Naive thymus-derived CD4-positive, alpha-beta T cell (primary cell): Measurements from ENCODE around the gene ANKS3. TPM values are rescaled to one million over a fixed set of nuclear protein-coding genes. Genes with fewer than 3 reads are reported as not detected.
A peak's percentile ranks its signal among the peaks of the same experiment; 100 is the strongest.

Source experiments
- ATAC-seq: fragments of 150-1000 bp; cut with Tn5 transposase; 2 replicates; pipeline ENCODE4 v1.10.0; 2021; ENCODE audit warnings: mild to moderate bottlenecking, moderate library complexity
- CTCF ChIA-PET: fragments of 350-600 bp; sonication (Branson Sonifier 250); formaldehyde crosslinking; loops from one replicate; lab custom pipeline; 2021; ENCODE audit warnings: antibody characterized with exemption; lab: Charles Lee
- POLR2A ChIA-PET: fragments of 350-600 bp; sonication (Branson Sonifier 250); formaldehyde crosslinking; loops from one replicate; lab custom pipeline; 2021; ENCODE audit warnings: antibody characterized with exemption, inconsistent platforms; lab: Charles Lee
- DNase-seq, 9 donors: peaks; one replicate each; pipeline versions ENCODE4 v3.0.0 to v3.0.0-alpha.2; 2020 to 2022; ENCODE audit warnings: mixed read lengths in 1 of 9
- H3K27ac ChIP-seq: one replicate; pipeline ENCODE4 v1.7.0; 2013; ENCODE audit warnings: mild to moderate bottlenecking, low read depth, low read length, moderate library complexity
- H3K27me3 ChIP-seq, 2 donors: one replicate each; pipeline ENCODE4 v1.7.0; 2013; ENCODE audit warnings: low read length in 2 of 2, mild to moderate bottlenecking in 2 of 2, moderate library complexity in 2 of 2; ENCODE audit not compliant: control insufficient read depth in 2 of 2, insufficient read depth in 2 of 2
- H3K36me3 ChIP-seq, 3 experiments: 1 replicate in 2 of 3; 2 replicates in 1 of 3; pipeline ENCODE4 v1.7.0; 2013; ENCODE audit warnings: low read length in 3 of 3, mild to moderate bottlenecking in 3 of 3, moderate library complexity in 1 of 3; ENCODE audit not compliant: insufficient read depth in 3 of 3, control insufficient read depth in 2 of 3
- H3K4me1 ChIP-seq, 2 donors: one replicate each; pipeline ENCODE4 v1.7.0; 2013; ENCODE audit warnings: low read length in 2 of 2, mild to moderate bottlenecking in 2 of 2, moderate library complexity in 1 of 2; ENCODE audit not compliant: control insufficient read depth in 2 of 2, insufficient read depth in 2 of 2
- H3K4me3 ChIP-seq: 2 replicates; pipeline ENCODE4 v1.7.0; 2013; ENCODE audit warnings: mild to moderate bottlenecking, low read length
- H3K9me3 ChIP-seq, 3 experiments: 1 replicate in 2 of 3; 2 replicates in 1 of 3; pipeline ENCODE4 v1.7.0; 2013; ENCODE audit warnings: low read length in 3 of 3; ENCODE audit not compliant: control insufficient read depth in 2 of 3
- H3K27ac Mint-ChIP-seq, 9 donors: one replicate each; pipeline ENCODE4 v1.8.0; 2020 to 2022; ENCODE audit warnings: mixed read lengths in 9 of 9, mild to moderate bottlenecking in 8 of 9, moderate library complexity in 5 of 9, inconsistent platforms in 2 of 9
- H3K27me3 Mint-ChIP-seq, 5 donors: one replicate each; pipeline ENCODE4 v1.8.0; 2021 to 2022; ENCODE audit warnings: mixed read lengths in 5 of 5, mild to moderate bottlenecking in 1 of 5
- H3K36me3 Mint-ChIP-seq, 5 donors: one replicate each; pipeline ENCODE4 v1.8.0; 2020 to 2022; ENCODE audit warnings: mixed read lengths in 5 of 5, mild to moderate bottlenecking in 3 of 5, inconsistent platforms in 1 of 5
- H3K4me1 Mint-ChIP-seq, 7 donors: one replicate each; pipeline ENCODE4 v1.8.0; 2020 to 2022; ENCODE audit warnings: mixed read lengths in 7 of 7, mild to moderate bottlenecking in 3 of 7, inconsistent platforms in 1 of 7
- H3K4me3 Mint-ChIP-seq, 10 donors: one replicate each; pipeline ENCODE4 v1.8.0; 2020 to 2022; ENCODE audit warnings: mild to moderate bottlenecking in 10 of 10, mixed read lengths in 10 of 10, moderate library complexity in 6 of 10, inconsistent platforms in 2 of 10
- H3K9me3 Mint-ChIP-seq, 11 donors: one replicate each; pipeline ENCODE4 v1.8.0; 2020 to 2022; ENCODE audit warnings: mixed read lengths in 11 of 11, mild to moderate bottlenecking in 4 of 11, inconsistent platforms in 1 of 11, moderate library complexity in 1 of 11
- intact Hi-C, 2 donors: fragments of 100-400 bp; cut with micrococcal nuclease; formaldehyde crosslinking; loops; one replicate each; pipeline ENCODE4 v1.15.1; 2023
- polyA plus RNA-seq, 2 donors: library from polyadenylated mRNA; unstranded; fragments of 300-500 nt; fragmentation: Illumina TruSeq; gene quantifications; one replicate each; pipeline ENCODE4 v1.2.3, GENCODE V29; 2021
- total RNA-seq, 6 experiments: library from RNA in 5 of 6; stranded (reverse) in 5 of 6; gene quantifications; 1 replicate in 5 of 6; 2 replicates in 1 of 6; pipeline ENCODE4 v1.2.3 and lab custom pipeline; 2021 to 2026

Gene ANKS3
- total and polyA plus RNA-seq, 7 experiments from 2014 or later: 4.1 to 32.7 (median 21.5) TPM

DNA sequence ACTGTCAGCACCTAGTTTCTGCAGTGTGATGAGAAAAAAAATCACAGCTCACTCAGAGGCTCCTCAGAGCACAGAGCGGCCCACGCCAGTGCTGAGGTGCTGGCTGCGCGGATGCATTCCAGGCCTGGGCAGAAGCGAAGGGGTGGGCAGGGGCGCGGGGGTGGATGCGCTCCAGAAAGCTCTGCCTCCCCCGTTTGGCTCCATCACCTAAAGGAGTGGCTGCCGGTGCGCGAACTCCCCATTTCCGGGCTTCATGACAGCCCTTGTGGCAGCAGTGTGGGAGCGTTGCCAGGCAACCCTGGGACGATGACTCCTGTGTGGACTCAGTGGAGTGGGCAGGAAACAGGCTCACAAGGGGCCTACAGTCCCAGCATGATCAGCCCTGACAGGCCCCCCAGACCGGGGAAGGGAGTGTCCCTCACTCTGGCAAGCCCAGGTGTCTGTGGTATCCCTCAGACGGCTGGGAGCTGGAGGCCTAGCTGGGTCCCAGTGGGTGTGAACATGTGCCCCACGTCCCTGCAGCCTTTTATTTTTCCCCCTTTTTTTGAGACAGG is 73.5 kb downstream of the ANKS3 start:
- no peaks in the 10 kb centered on the region for H3K27me3 Mint-ChIP-seq
- no peaks in the 10 kb centered on the region for H3K9me3 Mint-ChIP-seq
- ATAC-seq (peak; percentile 60), DNase-seq (peak in 8 of 9 donors; percentile 49 to 81 (median 73))
- H3K36me3 ChIP-seq: peaks cover 0 to 22% (median 0%) of the 10 kb centered on the region in 3 experiments
- H3K4me1 Mint-ChIP-seq: peaks cover 38 to 72% (median 64%) of the 10 kb centered on the region in 7 donors
- H3K4me1 ChIP-seq: peaks cover 34 to 65% of the 10 kb centered on the region in 2 donors
- H3K36me3 Mint-ChIP-seq: peaks cover 0 to 21% (median 0%) of the 10 kb centered on the region in 5 donors
- POLR2A ChIA-PET: interaction anchor here (0.9 to 2.9 kb wide), 7 partner anchors 10 to 74 kb away, joined by 4 to 10 read pairs (median 5); partner anchors contain the start of genes ANKS3, DNAAF8 and NUDT16L1
- peak overlapping the region in 9 of 10 donors; percentile 48 to 78 (median 62) for H3K4me3 Mint-ChIP-seq
- no peak overlapping the region for H3K4me3 ChIP-seq
- intact Hi-C loops: loop anchor here (2.0 to 5.0 kb wide), 3 partner anchors 16 to 72 kb away; partner anchors contain the start of genes ANKS3 (in 1 of the 2), DNAAF8 (in 1 of the 2) and NUDT16L1 (in 1 of the 2)
- peak overlapping the region; percentile 88 to 96 (median 92) for H3K27ac Mint-ChIP-seq
- no peaks in the 10 kb centered on the region for H3K27me3 ChIP-seq
- H3K27ac ChIP-seq: peak overlapping the region; percentile 74
- CTCF ChIA-PET: interaction anchor here (0.6 to 1.3 kb wide), 4 partner anchors 10 to 154 kb away, joined by 3 to 6 read pairs (median 4); partner anchors contain the start of gene MGRN1
- no peaks in the 10 kb centered on the region for H3K9me3 ChIP-seq

- Histone ChIP-seq H3K4me1 (peaks cover 27 to 56% of the 10 kb centered on the region in 2 donors), H3K27ac (peak overlapping the region; percentile 74), H3K4me3 (no peak overlapping the region), H3K27me3 (no peaks in the 10 kb centered on the region), H3K36me3 (peaks cover 0 to 30% (median 0%) of the 10 kb centered on the region in 3 experiments), H3K9me3 (no peaks in the 10 kb centered on the region)
- intact Hi-C loops: loop anchor here (2.0 to 5.0 kb wide), 3 partner anchors 17 to 73 kb away; partner anchors contain the start of genes ANKS3 (in 1 of the 2), DNAAF8 (in 1 of the 2) and NUDT16L1 (in 1 of the 2)
- POLR2A ChIA-PET: interaction anchor here (0.9 to 2.9 kb wide), 7 partner anchors 9 to 75 kb away, joined by 3 to 10 read pairs (median 5); partner anchors contain the start of genes ANKS3 and DNAAF8
- H3K4me3 Mint-ChIP-seq: peak overlapping the region in 9 of 10 donors; percentile 29 to 66 (median 62)
- no peaks in the 10 kb centered on the region for H3K27me3 Mint-ChIP-seq
- H3K9me3 Mint-ChIP-seq: no peaks in the 10 kb centered on the region
- CTCF ChIA-PET: interaction anchor here (0.6 to 1.3 kb wide), 4 partner anchors 9 to 153 kb away, joined by 3 to 6 read pairs (median 4); partner anchors contain the start of gene MGRN1
- no peak for DNase-seq
- peaks cover 0 to 21% (median 0%) of the 10 kb centered on the region in 5 donors for H3K36me3 Mint-ChIP-seq
- no peak for ATAC-seq
- H3K27ac Mint-ChIP-seq: peak overlapping the region; percentile 62 to 96 (median 92)
- H3K4me1 Mint-ChIP-seq: peaks cover 31 to 65% (median 59%) of the 10 kb centered on the region in 7 donors
These were observed 74.4 kb downstream of the ANKS3 start for GRCh38 chr16:4659363-4660353.

- Mint-ChIP-seq H3K36me3 (peaks cover 0 to 18% (median 0%) of the 10 kb centered on the region in 5 donors), H3K4me3 (no peak overlapping the region), H3K4me1 (peaks cover 17 to 41% (median 34%) of the 10 kb centered on the region in 7 donors), H3K27me3 (no peaks in the 10 kb centered on the region), H3K27ac (peak overlapping the region in 4 of 9 donors; percentile 8 to 46 (median 21)), H3K9me3 (no peaks in the 10 kb centered on the region)
- H3K4me1 ChIP-seq: peaks cover 14 to 30% of the 10 kb centered on the region in 2 donors
- H3K27me3 ChIP-seq: no peaks in the 10 kb centered on the region
- H3K36me3 ChIP-seq: peaks cover 0 to 54% (median 0%) of the 10 kb centered on the region in 3 experiments
- H3K4me3 ChIP-seq: no peak overlapping the region
- ATAC-seq: no peak
- ChIA-PET POLR2A (interaction anchor here (0.8 kb wide), 2 partner anchors 35 to 78 kb away, joined by 3 to 4 read pairs; partner anchors contain the start of gene DNAAF8), CTCF (interaction anchor here (0.7 kb wide), 1 partner anchor 39 kb away, joined by 7 read pairs; no protein-coding TSS in a partner anchor)
- no peaks in the 10 kb centered on the region for H3K9me3 ChIP-seq
- H3K27ac ChIP-seq: no peak overlapping the region
- DNase-seq: no peak
- intact Hi-C loops: no loop called here
These were observed 77.1 kb downstream of the ANKS3 start for GRCh38 chr16:4656695-4657686.

DNA sequence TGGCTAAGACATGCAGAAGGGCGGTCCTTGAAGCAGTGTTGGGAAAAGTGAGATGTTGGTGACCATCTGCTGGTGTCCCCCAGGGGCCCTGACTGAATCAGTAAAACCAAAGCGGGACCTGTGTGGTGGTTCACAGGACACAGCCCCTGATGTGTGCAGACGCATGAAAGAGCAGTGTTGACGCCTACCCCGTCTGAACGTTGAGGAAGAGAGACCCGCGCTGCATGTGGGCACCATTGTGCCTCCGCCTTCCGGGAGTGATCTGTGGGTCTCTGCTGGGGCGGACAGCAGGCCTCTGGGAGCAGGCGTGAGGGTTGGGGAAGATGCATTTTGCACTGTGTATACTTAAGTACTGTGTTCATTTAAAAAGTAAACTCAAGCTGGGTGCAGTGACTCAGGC is 77.8 kb downstream of the ANKS3 start:
- Mint-ChIP-seq H3K27ac (peak overlapping the region in 3 of 9 donors; percentile 13 to 59 (median 43)), H3K27me3 (no peaks in the 10 kb centered on the region), H3K9me3 (no peaks in the 10 kb centered on the region), H3K36me3 (peaks cover 0 to 20% (median 0%) of the 10 kb centered on the region in 5 donors), H3K4me1 (peaks cover 18 to 34% (median 26%) of the 10 kb centered on the region in 7 donors), H3K4me3 (no peak overlapping the region)
- intact Hi-C loops: no loop called here
- ATAC-seq: no peak
- H3K4me3 ChIP-seq: no peak overlapping the region
- ChIA-PET POLR2A (interaction anchor here (0.8 to 1.3 kb wide), 2 partner anchors 15 to 78 kb away, joined by 3 to 4 read pairs; partner anchors contain the start of gene DNAAF8), CTCF (no interaction called here)
- no peaks in the 10 kb centered on the region for H3K27me3 ChIP-seq
- no peak overlapping the region for H3K27ac ChIP-seq
- DNase-seq: no peak
- H3K4me1 ChIP-seq: peaks cover 14 to 22% of the 10 kb centered on the region in 2 donors
- no peaks in the 10 kb centered on the region for H3K9me3 ChIP-seq
- H3K36me3 ChIP-seq: peaks cover 0 to 61% (median 0%) of the 10 kb centered on the region in 3 experiments

DNA sequence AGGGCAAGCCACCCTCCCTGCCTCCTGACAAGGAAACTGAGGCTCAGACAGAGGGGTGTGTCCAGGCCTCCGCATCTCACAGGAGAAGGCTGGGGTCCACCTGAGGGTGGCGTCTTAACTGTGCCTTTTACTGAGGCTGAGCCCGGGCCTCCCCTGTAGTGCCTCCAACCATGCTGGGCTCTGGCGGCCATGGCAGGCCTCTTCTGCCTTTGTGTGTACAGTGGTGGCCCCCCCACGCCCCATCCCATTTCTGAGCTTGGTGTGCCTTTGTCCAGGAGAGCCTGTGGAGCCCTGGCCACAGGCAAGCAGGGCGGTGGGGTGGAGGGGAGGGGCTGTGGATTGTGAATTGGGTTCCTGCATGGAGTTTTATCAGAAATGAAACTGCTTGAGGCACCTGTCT is 78.3 kb downstream of the ANKS3 start:
- peak overlapping the region in 2 of 9 donors; percentile 43 to 59 for H3K27ac Mint-ChIP-seq
- POLR2A ChIA-PET: interaction anchor here (0.7 to 1.3 kb wide), 3 partner anchors 16 to 189 kb away, joined by 3 to 4 read pairs (median 3); partner anchors contain the start of gene DNAAF8
- DNase-seq (no peak), ATAC-seq (no peak)
- H3K4me1 Mint-ChIP-seq: peaks cover 20 to 34% (median 22%) of the 10 kb centered on the region in 7 donors
- Histone ChIP-seq H3K27me3 (no peaks in the 10 kb centered on the region), H3K4me3 (no peak overlapping the region), H3K4me1 (peaks cover 11 to 18% of the 10 kb centered on the region in 2 donors), H3K27ac (no peak overlapping the region), H3K36me3 (peaks cover 0 to 66% (median 0%) of the 10 kb centered on the region in 3 experiments), H3K9me3 (no peaks in the 10 kb centered on the region)
- H3K9me3 Mint-ChIP-seq: no peaks in the 10 kb centered on the region
- no peak overlapping the region for H3K4me3 Mint-ChIP-seq
- peaks cover 0 to 20% (median 0%) of the 10 kb centered on the region in 5 donors for H3K36me3 Mint-ChIP-seq
- H3K27me3 Mint-ChIP-seq: no peaks in the 10 kb centered on the region
- CTCF ChIA-PET: no interaction called here
- intact Hi-C loops: no loop called here
